ENCODE data around the gene ATRIP.
"Not testable (repeated sequence)": the region's sequence is repeated elsewhere in the genome, so short reads cannot be mapped to it uniquely, and the experiment has no call there.

Gene ATRIP

DNA sequence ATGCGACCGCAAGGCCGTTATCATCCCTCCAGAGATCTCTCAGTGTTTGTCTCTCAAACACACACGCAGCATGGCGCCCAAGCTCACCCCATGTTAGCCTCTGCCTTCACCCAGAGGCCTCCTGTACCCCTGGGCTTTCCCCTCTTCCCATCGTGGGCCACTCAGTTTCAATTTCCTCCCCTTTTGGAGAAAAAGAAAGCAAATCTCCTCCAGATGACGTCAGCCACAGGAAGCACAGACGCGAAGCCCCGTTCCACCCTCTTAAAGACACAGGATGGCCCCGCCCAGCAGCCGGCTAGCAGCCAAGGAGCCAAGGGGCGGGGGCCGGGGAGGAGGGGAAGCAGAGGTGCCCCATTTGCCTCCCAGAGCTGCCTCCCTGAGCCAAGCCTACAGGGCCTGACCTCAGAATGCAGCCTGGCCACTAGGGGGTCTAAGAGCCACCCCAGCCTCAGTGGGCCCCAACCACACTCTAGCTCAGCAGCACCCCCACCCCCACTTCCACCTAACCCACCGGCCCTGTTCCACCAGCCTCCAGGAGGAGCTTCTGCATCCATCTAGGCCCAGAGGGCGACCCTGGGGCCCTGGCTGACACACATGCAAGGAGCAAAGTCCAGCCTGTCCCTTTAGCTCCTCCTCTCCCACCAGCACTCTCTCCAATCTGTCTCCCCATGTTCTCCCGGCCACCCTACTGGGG, 26.5 kb downstream of the ATRIP start:
- peak; percentile 88 for DNase-seq (ENCODE audit: insufficient read length, low spot score)
- TF ChIP-seq PAX5 (IDR thresholded peaks at IDR 0.05; ENCODE audit: insufficient read depth, low read length, severe bottlenecking) (no peak), POU2F2 (IDR thresholded peaks at IDR 0.05; ENCODE audit: low read depth, low read length) (peak; percentile 50), POLR2AphosphoS5 (IDR thresholded peaks at IDR 0.05; ENCODE audit: low read depth, low read length) (peak; percentile 94), POLR2A (IDR thresholded peaks at IDR 0.05; ENCODE audit: low read depth, low read length) (peak; percentile 92), SPI1 (IDR thresholded peaks at IDR 0.05; ENCODE audit: low read depth, low read length) (peak; percentile 21; the same call in 1 of the 2 replicates), TAF1 (IDR thresholded peaks at IDR 0.05; ENCODE audit: low read depth, low read length) (peak; percentile 85)
- peak; percentile 100 for FAIRE-seq

DNA sequence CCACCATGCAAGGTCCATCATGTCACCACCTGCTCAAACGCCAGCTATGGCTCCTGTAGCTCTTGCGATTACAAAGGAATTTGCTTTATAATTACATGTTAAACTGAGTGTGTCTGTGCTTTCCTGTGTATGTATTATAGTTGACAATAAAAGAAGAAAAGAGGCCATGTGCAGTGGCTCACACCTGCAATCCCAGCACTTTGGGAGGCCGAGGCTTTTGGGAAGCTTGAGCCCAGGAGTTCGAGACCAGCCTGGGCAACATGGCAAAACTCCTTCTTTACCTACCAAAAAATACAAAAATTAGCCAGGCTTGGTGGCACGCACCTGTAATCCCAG, 27.0 kb downstream of the ATRIP start:
- DNase-seq (ENCODE audit: insufficient read length, low spot score) (no peak), FAIRE-seq (no peak)
- no peak for TF ChIP-seq POLR2AphosphoS5 (IDR thresholded peaks at IDR 0.05; ENCODE audit: low read depth, low read length)
- no peak for TF ChIP-seq TAF1 (IDR thresholded peaks at IDR 0.05; ENCODE audit: low read depth, low read length)
- TF ChIP-seq SPI1 (IDR thresholded peaks at IDR 0.05; ENCODE audit: low read depth, low read length), result no peak
- no peak for TF ChIP-seq PAX5 (IDR thresholded peaks at IDR 0.05; ENCODE audit: insufficient read depth, low read length, severe bottlenecking)

DNA sequence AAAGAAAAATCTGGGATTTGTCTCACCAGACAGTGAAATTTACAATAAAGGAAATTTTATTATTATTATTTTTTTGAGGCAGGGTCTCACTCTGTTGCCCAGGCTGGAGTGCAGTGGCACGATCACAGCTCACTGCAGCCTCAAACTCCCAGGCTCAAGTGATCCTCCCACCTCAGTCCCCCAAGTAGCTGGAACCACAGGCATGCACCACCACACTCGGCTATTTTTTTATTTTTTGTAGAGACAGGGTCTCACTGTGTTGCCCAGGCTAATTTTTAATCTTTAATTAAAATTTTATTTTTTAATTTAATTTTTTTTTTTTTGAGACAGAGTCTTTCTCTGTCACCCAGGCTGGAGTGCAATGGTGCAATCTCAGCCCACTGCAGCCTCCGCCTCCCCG, 27.5 kb downstream of the ATRIP start:
- DNase-seq (ENCODE audit: insufficient read length, low spot score); FAIRE-seq: not testable (repeated sequence)

DNA sequence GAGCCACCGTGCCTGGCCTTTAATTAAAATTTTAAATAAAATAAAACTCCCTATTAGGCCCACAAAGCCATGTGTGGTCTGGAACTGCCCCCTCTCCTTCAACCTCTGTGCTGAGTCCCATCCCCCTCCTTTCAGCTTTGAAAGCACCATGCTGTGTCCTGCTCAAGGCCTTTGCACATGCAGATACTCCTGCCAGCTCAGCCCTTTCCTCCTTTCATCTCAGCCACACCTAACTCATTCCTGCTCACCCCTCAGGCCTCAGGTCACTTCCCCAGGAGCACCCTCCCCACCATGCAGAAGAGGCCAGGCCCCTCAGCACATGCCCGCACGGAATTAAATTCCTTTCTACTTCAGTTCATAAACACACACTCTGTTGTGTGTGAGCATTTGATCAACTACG, 28.1 kb downstream of the ATRIP start:
- DNase-seq (ENCODE audit: insufficient read length, low spot score), result no peak
- FAIRE-seq, result no peak
- TF ChIP-seq SPI1 (IDR thresholded peaks at IDR 0.05; ENCODE audit: low read depth, low read length) (no peak), POLR2AphosphoS5 (IDR thresholded peaks at IDR 0.05; ENCODE audit: low read depth, low read length) (no peak), TAF1 (IDR thresholded peaks at IDR 0.05; ENCODE audit: low read depth, low read length) (no peak), POU2F2 (IDR thresholded peaks at IDR 0.05; ENCODE audit: low read depth, low read length) (no peak), PAX5 (IDR thresholded peaks at IDR 0.05; ENCODE audit: insufficient read depth, low read length, severe bottlenecking) (no peak), POLR2A (IDR thresholded peaks at IDR 0.05; ENCODE audit: low read depth, low read length) (no peak)

DNA sequence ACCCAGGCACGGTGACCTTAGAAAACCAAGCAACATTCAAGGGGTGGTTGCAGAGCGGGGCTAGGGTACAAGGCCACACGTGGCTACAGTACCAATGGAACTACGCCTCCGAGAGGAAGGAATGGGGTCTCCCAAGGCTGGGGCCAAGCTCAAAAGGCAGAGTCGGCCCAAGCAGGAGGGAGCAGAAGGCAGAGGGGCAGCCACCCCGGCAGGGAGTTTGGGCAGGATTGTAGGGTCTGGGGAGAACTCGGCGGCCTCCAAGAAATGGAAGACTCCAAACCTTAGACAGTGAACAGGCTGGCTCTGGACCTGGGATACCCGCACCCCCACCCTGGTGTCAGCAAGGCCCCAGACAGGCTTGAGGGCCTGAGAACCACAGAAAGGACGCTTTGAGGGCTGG, 28.7 kb downstream of the ATRIP start:
- FAIRE-seq, result no peak
- no peak for TF ChIP-seq POLR2AphosphoS5 (IDR thresholded peaks at IDR 0.05; ENCODE audit: low read depth, low read length)
- no peak for TF ChIP-seq POU2F2 (IDR thresholded peaks at IDR 0.05; ENCODE audit: low read depth, low read length)
- TF ChIP-seq PAX5 (IDR thresholded peaks at IDR 0.05; ENCODE audit: insufficient read depth, low read length, severe bottlenecking), result no peak
- no peak for TF ChIP-seq SPI1 (IDR thresholded peaks at IDR 0.05; ENCODE audit: low read depth, low read length)
- TF ChIP-seq TAF1 (IDR thresholded peaks at IDR 0.05; ENCODE audit: low read depth, low read length), result no peak
- TF ChIP-seq POLR2A (IDR thresholded peaks at IDR 0.05; ENCODE audit: low read depth, low read length), result no peak
- DNase-seq (ENCODE audit: insufficient read length, low spot score), result no peak

DNA sequence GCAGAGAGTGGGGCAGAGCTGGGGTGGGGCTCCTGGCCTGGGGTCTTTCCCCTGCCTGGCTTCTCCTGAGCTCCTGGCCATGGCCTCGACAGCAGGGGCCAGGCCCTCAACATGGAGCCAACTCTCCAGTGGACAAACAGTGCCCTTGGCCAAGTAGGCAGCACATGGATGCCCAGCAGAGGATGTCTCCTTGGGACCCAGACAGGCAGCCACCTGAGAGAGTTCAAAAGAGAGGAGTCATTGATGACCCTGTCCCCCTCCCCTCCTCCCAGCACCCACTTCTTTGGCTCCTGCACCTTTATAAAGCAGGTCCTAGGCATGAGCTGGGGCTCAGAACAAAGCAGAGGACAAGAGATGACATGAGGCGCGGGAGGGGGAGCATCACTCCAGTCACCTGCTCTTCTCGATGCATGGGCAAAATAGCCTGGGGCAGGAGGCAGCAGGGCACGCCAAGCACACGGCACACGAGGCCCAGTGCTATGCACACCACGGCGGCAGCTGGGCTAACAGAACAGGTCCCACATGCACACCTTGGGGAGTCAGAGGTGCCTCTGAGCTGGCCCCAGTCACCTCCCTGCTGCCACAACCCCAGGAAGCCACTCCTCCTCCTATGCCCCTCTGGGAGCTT, 30.0 kb downstream of the ATRIP start:
- TF ChIP-seq POLR2AphosphoS5 (IDR thresholded peaks at IDR 0.05; ENCODE audit: low read depth, low read length), result no peak
- TF ChIP-seq SPI1 (IDR thresholded peaks at IDR 0.05; ENCODE audit: low read depth, low read length), result no peak
- no peak for TF ChIP-seq TAF1 (IDR thresholded peaks at IDR 0.05; ENCODE audit: low read depth, low read length)
- no peak for TF ChIP-seq PAX5 (IDR thresholded peaks at IDR 0.05; ENCODE audit: insufficient read depth, low read length, severe bottlenecking)
- TF ChIP-seq POLR2A (IDR thresholded peaks at IDR 0.05; ENCODE audit: low read depth, low read length), result no peak
- no peak for TF ChIP-seq POU2F2 (IDR thresholded peaks at IDR 0.05; ENCODE audit: low read depth, low read length)
- peak; percentile 48 for FAIRE-seq
- no peak for DNase-seq (ENCODE audit: insufficient read length, low spot score)

DNA sequence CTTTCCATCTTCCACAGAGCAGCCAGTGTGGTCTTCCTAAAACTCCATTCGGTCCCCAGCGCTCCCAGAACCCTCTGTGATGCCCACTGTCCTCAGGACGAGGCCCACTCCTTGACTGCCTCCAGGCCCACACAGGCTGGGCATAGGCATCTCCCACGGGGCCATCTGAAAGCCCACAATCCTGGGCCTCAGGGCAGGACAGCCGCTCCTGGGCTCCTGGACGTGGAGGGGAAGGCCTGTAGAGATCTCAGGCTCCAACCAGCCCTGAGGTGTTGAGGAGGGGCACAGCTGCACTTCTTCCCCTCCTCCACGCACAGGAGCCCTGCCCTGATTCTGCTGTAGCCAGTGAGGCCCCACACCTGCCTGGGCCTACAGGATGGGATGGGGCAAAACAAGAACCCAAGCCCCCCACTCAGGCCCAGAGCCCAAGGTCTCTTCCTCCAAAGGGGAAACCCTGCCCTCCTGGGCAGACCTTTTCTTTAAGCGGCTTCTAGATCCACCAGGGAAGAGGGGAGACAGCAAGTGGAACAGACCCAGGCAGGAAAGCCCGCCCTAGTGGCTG, 31.5 kb downstream of the ATRIP start:
- TF ChIP-seq TAF1 (IDR thresholded peaks at IDR 0.05; ENCODE audit: low read depth, low read length) (no peak), PAX5 (IDR thresholded peaks at IDR 0.05; ENCODE audit: insufficient read depth, low read length, severe bottlenecking) (no peak), SPI1 (IDR thresholded peaks at IDR 0.05; ENCODE audit: low read depth, low read length) (no peak), POLR2AphosphoS5 (IDR thresholded peaks at IDR 0.05; ENCODE audit: low read depth, low read length) (no peak), POU2F2 (IDR thresholded peaks at IDR 0.05; ENCODE audit: low read depth, low read length) (no peak), POLR2A (IDR thresholded peaks at IDR 0.05; ENCODE audit: low read depth, low read length) (no peak)
- no peak for DNase-seq (ENCODE audit: insufficient read length, low spot score)
- FAIRE-seq, result no peak

DNA sequence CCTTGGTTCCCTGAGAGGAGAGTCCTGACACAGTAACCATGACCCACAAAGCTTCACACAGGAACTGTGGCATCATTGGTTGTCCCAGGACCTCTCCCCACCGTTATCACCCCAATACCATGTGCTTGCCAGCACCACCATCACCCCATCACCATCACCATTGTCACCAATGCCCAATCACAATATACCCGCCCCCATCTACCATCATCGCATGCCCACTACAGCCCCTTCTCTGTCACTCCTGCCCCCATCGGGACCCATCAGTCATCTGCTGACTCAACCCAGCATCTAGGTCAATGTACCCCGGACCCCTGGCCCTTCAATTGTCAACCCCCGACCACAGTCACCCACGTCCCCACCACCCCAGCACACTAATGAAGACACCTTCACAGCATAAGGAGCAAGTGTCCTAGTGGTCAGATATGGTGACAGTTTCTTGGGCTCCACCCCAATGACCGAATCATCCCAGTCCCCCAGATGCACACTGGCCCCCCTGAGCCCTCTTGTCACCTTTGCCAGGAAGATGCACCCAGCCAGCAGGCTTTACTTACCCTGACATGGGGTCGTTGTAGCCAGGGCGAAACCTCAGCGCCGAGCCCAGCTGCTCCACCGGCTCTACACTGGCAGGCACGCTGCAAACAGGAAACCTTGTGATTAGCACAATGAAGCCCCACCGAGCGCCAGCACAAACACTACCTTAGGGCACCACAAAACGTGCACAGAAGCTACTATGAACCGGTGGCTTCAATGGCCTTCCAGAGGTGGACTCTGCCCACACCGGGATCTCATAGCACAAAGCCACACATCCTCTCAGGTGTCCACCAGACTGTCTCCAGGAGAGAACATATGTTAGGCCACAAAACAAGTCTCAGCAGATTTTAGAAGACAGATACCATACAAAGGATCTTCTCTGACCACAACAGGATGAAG, 32.4 kb downstream of the ATRIP start:
- FAIRE-seq (peak; percentile 88), DNase-seq (ENCODE audit: insufficient read length, low spot score) (no peak)
- TF ChIP-seq TAF1 (IDR thresholded peaks at IDR 0.05; ENCODE audit: low read depth, low read length) (no peak), POLR2A (IDR thresholded peaks at IDR 0.05; ENCODE audit: low read depth, low read length) (no peak), SPI1 (IDR thresholded peaks at IDR 0.05; ENCODE audit: low read depth, low read length) (no peak), POU2F2 (IDR thresholded peaks at IDR 0.05; ENCODE audit: low read depth, low read length) (no peak), PAX5 (IDR thresholded peaks at IDR 0.05; ENCODE audit: insufficient read depth, low read length, severe bottlenecking) (no peak), POLR2AphosphoS5 (IDR thresholded peaks at IDR 0.05; ENCODE audit: low read depth, low read length) (no peak)

DNA sequence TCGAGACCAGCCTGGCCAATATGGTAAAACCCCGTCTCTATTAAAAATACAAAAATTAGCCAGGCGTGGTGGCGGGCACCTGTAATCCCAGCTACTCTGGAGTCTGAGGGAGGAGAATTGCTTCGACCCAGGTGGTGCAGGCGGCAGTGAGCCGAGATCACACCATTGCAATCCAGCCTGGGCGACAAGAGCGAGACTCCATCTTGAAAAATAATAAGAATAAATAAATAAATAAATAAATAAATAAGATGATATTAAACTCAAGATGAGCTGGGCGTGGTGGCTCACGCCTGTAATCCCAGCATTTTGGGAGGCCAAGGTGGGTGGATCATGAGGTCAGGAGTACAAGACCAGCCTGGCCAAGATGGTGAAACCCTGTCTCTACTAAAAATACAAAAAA, 34.4 kb downstream of the ATRIP start:
- DNase-seq (ENCODE audit: insufficient read length, low spot score); FAIRE-seq: not testable (repeated sequence)

DNA sequence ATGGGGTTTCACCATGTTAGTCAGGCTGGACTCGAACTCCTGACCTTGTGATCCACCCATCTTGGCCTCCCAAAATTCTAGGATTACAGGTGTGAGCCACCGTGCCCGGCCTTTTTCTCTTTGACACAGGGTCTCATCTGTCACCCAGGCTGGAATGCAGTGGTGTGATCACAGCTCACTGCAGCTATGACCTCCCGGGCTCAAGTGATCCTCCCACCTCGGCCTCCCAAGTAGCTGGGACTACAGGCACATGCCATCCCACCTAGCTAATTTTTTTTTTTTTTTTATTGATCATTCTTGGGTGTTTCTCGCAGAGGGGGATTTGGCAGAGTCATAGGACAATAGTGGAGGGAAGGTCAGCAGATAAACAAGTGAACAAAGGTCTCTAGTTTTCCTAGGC, 36.3 kb downstream of the ATRIP start:
- not testable (repeated sequence) for DNase-seq (ENCODE audit: insufficient read length, low spot score); FAIRE-seq
